ENCODE measurements around the gene MAGEA8. TPM values are rescaled to one million over a fixed set of nuclear protein-coding genes. Genes with fewer than 3 reads are reported as not detected.
"Not testable (repeated sequence)": the region's sequence is repeated elsewhere in the genome, so short reads cannot be mapped to it uniquely, and the experiment has no call there.

The MAGEA8 gene, protein sequence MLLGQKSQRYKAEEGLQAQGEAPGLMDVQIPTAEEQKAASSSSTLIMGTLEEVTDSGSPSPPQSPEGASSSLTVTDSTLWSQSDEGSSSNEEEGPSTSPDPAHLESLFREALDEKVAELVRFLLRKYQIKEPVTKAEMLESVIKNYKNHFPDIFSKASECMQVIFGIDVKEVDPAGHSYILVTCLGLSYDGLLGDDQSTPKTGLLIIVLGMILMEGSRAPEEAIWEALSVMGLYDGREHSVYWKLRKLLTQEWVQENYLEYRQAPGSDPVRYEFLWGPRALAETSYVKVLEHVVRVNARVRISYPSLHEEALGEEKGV
- not detected in 2 replicates for total RNA-seq
- polyA plus RNA-seq, result 0.34 TPM in 1 of 2 replicates, not detected in the other

- Histone ChIP-seq H3K27ac (no peak within 1 kb of the TSS), H3K4me1 (ENCODE audit: low read depth) (no peaks in the 10 kb centered on the region), H3K9me3 (ENCODE audit: low read depth) (no peaks in the 10 kb centered on the region), H3K4me3 (no peak within 1 kb of the TSS), H3K36me3 (no peaks in the 10 kb centered on the region), H3K27me3 (no peaks in the 10 kb centered on the region)
- no peak for DNase-seq (ENCODE audit: low read depth in 1 of 2, low spot score in 1 of 2)
- TF ChIP-seq, protein P1, sequence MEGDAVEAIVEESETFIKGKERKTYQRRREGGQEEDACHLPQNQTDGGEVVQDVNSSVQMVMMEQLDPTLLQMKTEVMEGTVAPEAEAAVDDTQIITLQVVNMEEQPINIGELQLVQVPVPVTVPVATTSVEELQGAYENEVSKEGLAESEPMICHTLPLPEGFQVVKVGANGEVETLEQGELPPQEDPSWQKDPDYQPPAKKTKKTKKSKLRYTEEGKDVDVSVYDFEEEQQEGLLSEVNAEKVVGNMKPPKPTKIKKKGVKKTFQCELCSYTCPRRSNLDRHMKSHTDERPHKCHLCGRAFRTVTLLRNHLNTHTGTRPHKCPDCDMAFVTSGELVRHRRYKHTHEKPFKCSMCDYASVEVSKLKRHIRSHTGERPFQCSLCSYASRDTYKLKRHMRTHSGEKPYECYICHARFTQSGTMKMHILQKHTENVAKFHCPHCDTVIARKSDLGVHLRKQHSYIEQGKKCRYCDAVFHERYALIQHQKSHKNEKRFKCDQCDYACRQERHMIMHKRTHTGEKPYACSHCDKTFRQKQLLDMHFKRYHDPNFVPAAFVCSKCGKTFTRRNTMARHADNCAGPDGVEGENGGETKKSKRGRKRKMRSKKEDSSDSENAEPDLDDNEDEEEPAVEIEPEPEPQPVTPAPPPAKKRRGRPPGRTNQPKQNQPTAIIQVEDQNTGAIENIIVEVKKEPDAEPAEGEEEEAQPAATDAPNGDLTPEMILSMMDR (IDR thresholded peaks at IDR 0.05; ENCODE audit: low read depth, low read length), result no peak
Observed at GRCh38 chrX:149881081-149881711, at the start of gene MAGEA8. Gene MAGEA8 (plus strand): TSS chrX:149881183. CDS start chrX:149884273, 3,090 bp downstream.

- no peaks in the 10 kb centered on the region for H3K36me3 ChIP-seq
- no peaks in the 10 kb centered on the region for H3K27me3 ChIP-seq
- no peaks in the 10 kb centered on the region for H3K4me1 ChIP-seq (ENCODE audit: low read depth)
- no peak overlapping the region for H3K27ac ChIP-seq
- H3K4me3 ChIP-seq, result no peak overlapping the region
- no peak for DNase-seq (ENCODE audit: low read depth in 1 of 2, low spot score in 1 of 2)
- TF ChIP-seq, protein P1 (IDR thresholded peaks at IDR 0.05; ENCODE audit: low read depth, low read length), result no peak
- H3K9me3 ChIP-seq (ENCODE audit: low read depth), result no peaks in the 10 kb centered on the region
Observed at GRCh38 chrX:149831473-149831872, 49.5 kb upstream of the MAGEA8 start.

- not testable (repeated sequence) for H3K27me3 ChIP-seq; H3K36me3 ChIP-seq; DNase-seq (ENCODE audit: low read depth in 1 of 2, low spot score in 1 of 2); H3K9me3 ChIP-seq (ENCODE audit: low read depth); H3K4me3 ChIP-seq; H3K4me1 ChIP-seq (ENCODE audit: low read depth); H3K27ac ChIP-seq
Observed at GRCh38 chrX:149836728-149837127, 44.3 kb upstream of the MAGEA8 start.

- Histone ChIP-seq H3K36me3 (no peaks in the 10 kb centered on the region), H3K4me1 (ENCODE audit: low read depth) (no peaks in the 10 kb centered on the region), H3K27me3 (no peaks in the 10 kb centered on the region), H3K9me3 (ENCODE audit: low read depth) (no peaks in the 10 kb centered on the region), H3K4me3 (no peak overlapping the region), H3K27ac (no peak overlapping the region)
- TF ChIP-seq, protein P1 (IDR thresholded peaks at IDR 0.05; ENCODE audit: low read depth, low read length), result no peak
- DNase-seq (ENCODE audit: low read depth in 1 of 2, low spot score in 1 of 2), result no peak
Observed at GRCh38 chrX:149837167-149837566, 43.8 kb upstream of the MAGEA8 start.

DNA sequence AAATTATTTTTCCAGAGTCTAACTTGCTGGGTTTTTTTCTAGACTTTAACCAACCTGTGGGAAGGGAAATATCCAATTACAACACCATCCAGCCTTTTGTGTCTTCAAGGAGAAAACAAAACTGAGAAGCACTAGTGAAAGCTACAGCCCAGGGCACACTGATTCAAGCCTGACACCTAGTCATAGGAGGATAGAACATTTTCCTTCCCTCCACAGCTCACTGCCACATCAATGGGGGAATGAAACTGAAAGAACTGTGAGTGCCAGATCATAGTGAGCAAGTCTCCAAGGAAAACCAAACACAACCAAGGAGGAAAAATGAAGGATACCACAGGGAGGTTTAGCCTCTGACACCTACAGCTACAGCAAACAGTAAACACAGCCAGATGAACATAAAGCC lies 43.3 kb upstream of the MAGEA8 start:
- Histone ChIP-seq H3K27ac (no peak overlapping the region), H3K4me3 (no peak overlapping the region), H3K4me1 (ENCODE audit: low read depth) (no peaks in the 10 kb centered on the region), H3K27me3 (no peaks in the 10 kb centered on the region), H3K9me3 (ENCODE audit: low read depth) (no peaks in the 10 kb centered on the region), H3K36me3 (no peaks in the 10 kb centered on the region)
- TF ChIP-seq, protein P1 (IDR thresholded peaks at IDR 0.05; ENCODE audit: low read depth, low read length), result no peak
- no peak for DNase-seq (ENCODE audit: low read depth in 1 of 2, low spot score in 1 of 2)

- DNase-seq (ENCODE audit: low read depth in 1 of 2, low spot score in 1 of 2), result no peak
- TF ChIP-seq, protein P1 (IDR thresholded peaks at IDR 0.05; ENCODE audit: low read depth, low read length), result no peak
- no peaks in the 10 kb centered on the region for H3K36me3 ChIP-seq
- H3K27ac ChIP-seq, result no peak overlapping the region
- H3K4me1 ChIP-seq (ENCODE audit: low read depth), result no peaks in the 10 kb centered on the region
- no peak overlapping the region for H3K4me3 ChIP-seq
- H3K27me3 ChIP-seq, result no peaks in the 10 kb centered on the region
- no peaks in the 10 kb centered on the region for H3K9me3 ChIP-seq (ENCODE audit: low read depth)
Observed at GRCh38 chrX:149841929-149842328, 39.1 kb upstream of the MAGEA8 start.
